COLO668 (cell line): ENCODE data around the gene CARMIL3.

Experiments used
- DNase-seq: peaks from one replicate; lab custom pipeline; 2025; ENCODE audit not compliant: unreplicated experiment; lab: John Stamatoyannopoulos, UW

Gene CARMIL3

DNA sequence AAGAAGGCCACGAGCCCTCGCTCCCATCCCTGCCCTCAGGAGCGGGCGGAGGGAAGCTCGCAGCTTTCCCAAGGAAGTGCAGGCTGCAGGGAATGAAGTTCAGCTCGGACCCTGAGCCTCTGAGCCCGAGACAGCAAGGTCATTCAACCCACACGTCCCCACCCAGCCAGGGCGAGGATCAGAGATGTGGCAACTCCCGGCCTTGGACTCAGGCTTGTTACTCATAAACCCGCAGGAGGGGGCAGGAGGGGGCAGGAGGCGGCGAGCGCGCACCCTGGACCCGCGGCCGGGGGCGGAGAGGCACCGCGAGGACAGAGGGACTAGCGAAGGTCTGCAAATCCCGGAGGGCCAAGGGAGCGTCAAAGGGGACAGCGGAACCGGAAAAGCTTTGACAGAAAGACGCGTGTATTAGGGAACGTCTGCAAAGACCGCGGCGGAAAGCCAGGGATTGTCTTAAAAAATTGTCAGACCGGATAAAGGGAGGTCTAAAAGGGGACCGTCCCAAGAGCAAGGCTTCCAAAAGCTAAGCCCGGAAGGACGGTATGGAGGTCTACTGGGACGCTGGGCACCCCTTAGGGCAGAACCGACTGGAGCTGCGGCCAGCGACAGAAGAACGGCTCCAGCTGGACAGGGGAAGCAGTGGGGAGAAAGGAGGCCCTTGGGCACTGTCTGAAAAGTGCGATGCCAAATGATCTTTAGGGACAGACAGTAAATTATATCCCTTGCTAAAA lies 62.2 kb downstream of the CARMIL3 start:
- peak; percentile 92 for DNase-seq

DNA sequence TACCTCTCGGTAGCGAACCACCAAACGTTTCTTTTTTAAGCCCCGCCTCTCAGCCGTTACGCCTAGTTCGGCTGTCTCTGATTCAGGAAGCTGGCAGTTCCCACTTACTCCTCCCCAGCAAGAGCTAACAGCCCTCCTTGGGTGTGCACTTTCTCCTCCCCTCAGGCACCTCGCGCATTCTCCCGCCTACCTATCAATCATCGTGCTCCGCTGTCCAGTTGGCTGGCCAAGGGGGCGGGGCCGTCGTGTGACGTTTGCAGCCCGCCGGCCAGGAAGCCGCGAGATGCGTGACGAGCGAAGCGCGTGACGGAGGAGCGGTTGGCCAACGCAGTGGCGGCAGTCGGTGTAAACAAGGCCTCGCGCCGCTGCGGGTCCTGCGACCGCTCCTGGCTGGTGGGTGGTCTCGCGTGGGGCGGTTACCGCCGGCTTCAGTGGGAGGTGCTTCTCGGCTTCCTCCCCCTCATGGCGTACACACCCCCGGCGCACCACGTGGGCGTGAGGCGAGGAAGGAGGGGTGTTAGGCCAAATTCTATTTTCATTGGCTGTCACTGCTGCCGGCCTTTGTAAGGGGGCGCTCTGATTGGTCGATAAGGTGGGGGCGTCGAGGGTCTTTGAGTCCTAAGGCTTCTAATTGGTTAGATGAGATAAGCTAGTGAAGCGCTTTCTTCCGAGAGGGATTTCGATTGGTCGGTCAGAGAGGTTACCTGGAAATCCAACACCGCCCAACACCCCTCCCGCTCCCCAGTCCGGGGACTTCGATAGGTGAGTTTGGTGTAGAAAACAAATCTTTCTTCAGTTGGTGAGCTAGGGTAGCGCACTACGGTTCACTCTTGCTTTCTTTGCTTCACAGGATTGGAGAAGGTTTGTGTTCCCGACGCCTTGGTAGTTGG lies 63.0 kb downstream of the CARMIL3 start, which contains the start of the genes DCAF11 and NRL:
TSS of gene DCAF11 (plus strand) at position 246 of the 890 bp plus-strand sequence. CDS start 818 bp downstream, outside the sequence.
TSS of gene NRL (minus strand) at position 418 of the 890 bp plus-strand sequence. CDS start 32,101 bp downstream, outside the sequence.
- peak; percentile 99 for DNase-seq

DNA sequence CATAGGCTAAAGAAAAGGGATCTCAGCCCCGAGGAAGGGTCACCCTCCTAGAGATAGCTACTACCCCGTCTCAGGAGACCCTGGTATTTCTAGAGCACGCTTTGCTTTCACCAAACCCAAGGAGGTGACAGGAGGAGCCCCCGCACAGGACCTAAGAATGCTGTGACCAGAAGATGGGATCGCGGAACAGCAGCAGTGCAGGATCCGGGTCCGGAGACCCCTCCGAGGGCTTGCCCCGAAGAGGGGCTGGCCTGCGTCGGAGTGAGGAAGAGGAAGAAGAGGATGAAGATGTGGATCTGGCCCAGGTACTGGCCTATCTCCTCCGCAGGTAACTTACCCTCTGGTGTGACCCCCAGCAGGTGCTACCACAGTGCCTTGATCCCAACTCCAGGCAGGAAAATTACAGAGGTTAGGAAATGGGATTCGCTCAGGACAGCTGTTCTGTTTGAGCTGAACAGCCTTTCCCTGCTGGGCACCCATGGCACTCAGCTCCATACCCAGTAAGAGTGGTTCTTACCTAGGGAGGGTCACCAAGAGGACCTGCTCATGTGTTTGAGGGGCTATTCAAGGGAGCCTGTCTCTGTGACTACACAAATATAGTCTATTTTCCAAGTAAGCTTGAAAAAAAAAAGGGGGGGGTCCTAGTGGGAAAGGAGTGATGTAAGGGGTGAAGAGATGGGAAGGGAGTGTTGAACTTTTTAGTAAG lies 63.8 kb downstream of the CARMIL3 start:
- DNase-seq, result peak; percentile 16

DNA sequence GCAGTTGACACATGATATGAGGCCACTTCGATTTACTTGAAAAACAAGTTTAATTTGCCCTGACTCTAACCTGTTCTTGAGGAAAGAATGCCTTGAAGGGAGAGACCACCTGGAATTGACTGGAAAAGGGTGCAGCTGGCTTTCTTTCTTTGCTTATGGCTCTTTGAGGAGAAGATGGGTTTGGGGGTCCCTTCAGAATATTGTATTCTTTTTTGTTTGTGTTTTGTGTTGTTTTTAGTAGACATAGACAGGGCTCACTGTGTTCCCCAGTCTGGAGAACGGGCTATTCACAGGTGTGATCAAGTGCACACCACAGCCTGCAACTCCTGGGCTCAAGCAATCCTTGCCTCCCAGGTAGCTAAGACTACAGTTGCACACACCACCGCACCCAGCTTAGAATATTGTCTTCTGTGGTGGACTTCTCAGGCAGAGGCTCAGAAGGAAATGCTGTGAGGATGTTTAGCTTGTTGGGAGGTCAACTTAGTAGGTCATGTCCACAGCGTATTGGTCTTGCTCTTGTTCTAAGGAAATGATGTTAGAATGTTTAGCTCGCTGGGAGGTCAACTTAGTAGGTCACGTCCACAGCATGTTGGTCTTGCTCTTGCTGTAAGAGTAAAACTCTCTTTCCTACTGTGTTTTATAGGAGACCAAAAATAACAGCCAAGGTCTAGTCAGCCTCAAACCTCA lies 64.5 kb downstream of the CARMIL3 start:
- DNase-seq, result no peak

DNA sequence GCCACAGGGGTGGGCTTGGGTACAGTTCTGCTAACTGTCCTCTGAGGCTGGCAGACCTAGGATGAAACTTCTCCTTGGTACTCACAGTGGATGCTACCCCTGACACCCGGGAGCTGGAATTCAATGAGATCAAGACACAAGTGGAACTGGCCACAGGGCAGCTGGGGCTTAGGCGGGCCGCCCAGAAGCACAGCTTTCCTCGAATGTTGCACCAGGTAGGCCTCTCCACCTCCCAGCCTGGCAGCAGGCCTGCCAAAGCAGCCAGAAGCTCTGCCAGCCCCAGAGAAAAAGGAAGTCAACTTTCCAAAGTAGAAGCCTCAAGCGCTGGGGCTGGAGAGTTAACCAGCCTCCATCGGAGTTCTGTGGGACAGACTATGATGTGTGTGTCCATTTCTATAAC lies 65.4 kb downstream of the CARMIL3 start:
- DNase-seq, result no peak
